SIG-M5 treated with dmso at 0.1 percent for 504 hours (cell line): ENCODE results near the gene CDKN1A.

Source experiments
- DNase-seq: peaks from one replicate; lab custom pipeline; 2025; ENCODE audit not compliant: unreplicated experiment; lab: John Stamatoyannopoulos, UW

The CDKN1A gene

DNA sequence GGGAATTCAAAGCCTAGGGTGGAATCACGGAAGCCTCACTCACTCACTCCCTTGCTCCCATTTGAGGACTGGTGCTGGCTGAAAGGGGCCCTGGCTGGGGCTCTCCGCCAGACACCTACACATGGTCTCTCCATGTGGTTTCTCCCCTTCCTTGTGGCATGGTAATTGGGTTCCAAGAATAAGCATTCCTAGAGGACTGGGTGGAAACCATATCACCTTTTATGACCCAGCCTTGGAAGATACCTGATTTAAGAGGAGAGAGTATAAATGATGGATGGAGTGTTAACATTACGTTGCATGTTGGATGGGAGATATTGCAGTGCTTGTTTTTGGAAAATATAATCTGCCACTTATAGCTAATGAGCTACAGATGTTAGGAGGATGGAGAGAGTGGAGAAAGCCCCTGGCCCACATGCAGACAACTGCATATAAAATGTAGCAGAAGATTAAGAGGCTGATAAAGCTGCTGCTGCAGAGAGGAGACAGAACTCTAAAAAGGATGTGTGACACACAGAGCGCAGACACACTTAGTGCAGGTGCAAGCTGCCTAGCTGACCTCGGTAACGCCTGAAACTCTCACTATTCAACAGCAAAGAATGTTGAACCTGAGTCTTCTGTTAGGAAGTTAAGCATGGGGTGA is 23.3 kb upstream of the CDKN1A start:
- DNase-seq, result no peak

DNA sequence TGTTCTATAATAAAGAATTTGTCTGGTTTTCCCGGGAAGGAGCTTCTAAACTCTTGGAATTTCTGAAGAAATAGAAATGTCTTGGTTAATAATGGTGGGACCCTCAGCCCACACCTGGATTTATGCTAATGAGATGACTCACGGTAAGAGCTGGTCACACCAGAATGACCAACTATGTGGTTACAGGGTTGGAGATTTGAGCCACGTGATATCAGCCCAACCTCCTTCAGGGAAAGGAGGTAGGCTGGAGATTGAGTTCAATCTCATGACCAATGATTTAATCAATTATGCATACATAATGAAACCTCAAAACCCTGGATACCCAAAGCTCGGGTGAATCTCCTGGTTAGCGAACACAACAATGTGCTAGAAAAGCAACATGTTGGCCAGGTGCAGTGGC is 22.1 kb upstream of the CDKN1A start:
- no peak for DNase-seq

DNA sequence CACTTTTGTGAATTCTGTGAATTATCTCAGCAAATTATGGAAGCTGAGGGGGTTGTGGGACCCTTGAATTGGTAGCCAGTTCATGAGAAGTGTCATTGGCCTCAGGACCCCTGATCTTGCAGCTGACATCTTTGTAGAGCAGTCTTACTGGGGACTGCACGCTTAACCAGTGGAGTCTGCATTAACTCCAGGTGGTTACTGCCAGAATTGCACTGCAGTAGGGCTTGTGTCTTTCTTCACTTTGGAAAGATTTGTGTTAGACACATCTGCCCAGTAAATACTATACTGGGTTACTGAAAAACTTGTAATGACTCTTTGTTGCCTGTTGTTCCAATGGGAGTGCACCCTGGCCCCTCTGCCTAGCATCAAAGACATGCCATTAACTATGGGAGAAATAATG is 21.2 kb upstream of the CDKN1A start:
- no peak for DNase-seq

DNA sequence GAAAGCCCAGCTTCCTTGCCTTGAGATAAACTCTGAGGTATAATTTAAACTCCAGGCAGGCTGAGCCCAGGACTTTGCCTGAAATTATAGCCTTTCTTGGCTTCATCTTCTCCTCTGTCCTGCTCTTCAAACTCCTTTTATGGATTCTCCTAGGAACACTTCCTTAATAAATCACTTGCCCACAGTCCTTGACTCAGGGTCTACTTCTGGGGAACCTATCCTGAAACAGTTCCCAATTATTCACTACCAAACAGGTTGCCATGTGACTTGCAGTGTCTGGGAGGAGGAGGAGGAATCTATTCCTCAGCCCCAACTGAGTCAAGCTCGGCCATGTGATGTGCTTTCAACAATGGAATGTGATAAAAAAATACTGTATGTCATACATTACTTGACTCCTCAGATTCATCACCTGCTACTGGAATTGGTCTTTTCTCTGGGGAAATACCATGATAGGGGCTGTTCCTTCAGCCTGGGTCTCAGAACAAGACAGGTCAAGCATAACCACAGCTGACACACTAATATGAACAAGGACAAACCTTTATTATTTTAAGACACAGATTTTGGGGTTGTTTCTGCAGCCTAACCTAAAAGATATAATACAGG is 20.5 kb upstream of the CDKN1A start:
- no peak for DNase-seq

DNA sequence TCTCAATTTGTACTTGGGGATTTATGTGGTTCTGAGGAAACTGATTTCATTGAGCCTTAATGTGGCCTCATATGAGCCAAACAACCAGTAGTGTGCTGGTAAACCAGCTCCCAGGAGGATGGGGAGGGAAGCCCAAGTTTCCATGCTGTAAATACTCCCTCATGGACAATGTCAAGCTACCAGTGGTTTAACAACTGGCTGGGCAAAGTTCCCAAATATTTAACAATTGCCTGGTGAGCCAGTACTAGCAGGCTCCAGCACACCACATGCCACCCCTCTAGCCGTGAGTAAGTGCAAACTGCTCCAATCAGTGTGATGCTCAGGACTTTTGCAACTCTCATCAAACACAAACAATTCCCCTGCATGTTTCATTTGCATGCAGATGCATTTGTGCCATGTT is 19.2 kb upstream of the CDKN1A start:
- no peak for DNase-seq

DNA sequence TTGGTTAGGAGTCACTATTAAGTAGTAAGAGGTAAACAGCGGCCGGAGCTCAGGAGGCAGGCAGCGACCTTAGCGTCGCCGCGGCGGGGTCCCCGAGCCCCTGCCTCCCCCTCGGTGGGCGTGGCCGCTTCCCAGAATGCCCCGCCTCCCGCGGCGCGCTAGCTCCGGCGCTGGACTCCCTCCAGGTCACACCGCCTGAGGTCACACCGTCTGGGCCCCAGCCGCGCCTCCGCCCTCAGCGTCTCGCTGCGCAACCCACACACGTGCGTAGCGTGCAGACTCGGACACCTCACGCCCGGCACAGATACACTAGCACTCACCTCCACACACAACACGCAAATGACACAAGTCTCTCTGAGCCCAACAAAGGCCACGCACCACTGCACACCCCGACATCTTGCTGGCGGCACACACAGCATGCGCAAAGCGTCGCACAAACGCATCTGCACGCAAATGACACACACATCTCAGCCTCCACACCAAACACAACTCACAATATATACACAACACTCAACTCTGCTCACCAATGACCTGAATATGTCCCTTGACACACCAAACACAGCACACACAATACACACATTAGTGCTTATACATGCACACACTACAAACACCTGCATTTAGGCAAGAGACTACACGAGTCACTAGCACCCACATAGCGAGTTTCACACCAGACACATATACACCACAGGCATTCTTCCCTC is 17.6 kb upstream of the CDKN1A start:
- DNase-seq, result no peak

DNA sequence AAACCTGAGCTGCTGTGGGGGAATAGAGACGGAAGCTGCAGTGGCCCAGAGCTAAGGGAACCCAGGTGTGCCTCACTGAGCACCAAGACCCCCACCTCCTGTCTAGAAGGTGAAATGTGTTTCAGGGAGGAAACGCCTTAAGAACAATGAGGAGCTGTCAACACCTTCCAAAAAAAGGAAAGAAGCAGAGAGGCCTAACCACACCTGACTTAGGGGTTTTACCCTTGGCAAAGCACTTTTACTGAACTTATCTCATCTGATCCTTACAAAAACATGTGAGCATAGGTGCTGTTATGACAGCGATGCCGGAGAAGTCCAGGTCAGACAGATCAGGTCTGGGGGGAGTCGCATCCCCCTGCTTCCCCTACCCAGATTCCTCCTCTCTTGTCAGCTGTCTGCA is 16.1 kb upstream of the CDKN1A start:
- DNase-seq, result no peak

DNA sequence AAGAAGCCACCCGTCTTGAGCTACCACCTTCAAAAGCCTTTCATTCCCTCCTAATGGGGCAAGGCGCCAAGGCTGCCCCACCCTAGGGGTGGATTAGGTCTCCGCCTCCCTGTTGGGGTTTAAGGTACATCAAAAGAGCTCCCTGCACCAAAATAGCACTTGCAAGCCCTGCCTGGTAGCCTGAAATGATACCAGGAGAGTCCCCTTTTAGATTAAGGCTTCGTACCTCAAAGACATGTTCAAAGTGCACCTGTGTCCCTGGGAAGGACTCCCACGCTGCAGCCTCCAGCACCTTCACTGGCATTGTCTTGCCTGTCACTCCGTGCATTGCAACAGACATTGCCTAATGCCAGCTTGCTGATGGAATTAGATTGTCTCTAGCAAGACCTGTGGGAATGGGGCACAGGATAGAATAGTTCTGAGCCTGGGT is 15.7 kb upstream of the CDKN1A start:
- no peak for DNase-seq

DNA sequence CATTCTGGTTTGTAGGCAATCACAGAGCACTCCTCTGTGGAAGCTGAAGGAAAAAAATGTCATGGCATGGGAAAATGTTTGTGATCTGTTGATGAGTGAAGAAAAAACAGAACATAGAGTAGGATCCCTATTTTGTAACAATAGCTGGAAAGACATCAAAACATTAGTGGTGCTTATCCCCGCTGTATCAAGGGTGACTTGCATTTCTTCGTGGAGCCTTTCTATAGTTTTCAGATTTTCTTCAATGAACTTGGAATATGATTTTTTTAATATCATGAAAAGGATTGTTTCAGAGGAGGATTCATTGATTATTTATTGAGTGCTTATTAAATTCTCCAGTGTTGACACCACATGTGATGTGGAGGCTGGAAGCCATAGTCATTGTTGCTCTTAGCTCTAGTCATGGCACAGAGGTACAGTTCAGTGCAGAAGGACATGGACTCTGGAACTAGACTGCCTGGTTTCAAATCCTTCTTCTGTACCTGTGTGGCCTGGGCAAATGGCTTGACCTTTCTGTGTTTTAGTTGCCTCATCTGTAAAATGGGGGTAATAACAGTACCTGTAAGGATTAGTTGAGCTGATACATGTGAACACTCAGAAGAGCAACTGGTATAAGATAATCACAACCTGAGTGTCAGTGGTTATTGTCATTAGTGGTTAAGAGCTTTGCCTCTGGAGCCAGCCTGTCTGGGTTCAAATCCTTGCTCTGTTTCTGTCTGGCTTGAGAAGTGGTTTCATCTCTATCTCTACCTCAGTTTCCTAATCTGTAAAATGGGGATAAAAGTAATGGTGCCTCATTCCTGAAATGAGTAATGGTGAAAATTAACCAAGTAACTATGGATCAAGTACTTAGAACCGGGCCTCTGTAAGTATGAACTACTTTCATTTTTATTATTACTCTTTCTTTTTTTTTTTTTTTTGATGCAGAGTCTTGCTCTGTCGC is 14.7 kb upstream of the CDKN1A start:
- no peak for DNase-seq

DNA sequence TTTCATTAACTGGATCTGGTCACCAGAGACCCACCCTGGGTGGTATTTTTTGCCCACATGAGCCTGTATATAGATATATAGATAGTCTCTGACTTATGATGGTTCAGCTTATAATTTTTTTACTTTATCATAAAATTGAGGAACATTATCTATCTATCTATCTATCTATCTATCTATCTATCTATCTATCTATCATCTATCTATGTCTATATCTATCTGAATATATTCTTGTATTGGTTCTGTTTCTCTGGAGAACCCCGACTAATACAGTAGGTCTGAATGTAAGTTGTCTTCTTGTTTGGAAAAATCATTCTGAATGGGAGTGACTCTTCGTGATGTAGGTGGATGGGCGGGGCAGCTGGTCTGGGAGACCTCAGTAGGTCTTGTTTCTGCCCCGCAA is 13.3 kb upstream of the CDKN1A start:
- no peak for DNase-seq

DNA sequence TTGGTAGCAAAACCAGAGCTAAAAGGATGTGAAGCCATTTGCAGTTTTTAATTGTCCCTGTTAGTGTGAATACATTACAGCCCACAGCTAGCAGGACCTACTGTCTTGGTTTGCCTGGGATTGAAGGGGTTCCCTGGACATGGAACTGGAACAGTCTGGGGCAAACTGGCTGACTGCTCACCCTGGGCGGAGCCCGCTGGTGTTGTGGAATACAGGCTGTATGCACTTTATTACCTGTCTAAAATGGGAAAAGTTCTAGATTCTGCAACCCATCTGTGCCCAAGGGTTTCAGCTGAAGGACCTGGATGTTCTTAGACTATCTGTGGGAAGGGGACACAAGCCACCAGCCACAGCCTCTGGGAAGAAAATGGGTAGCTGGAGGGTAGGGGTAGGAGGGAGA is 12.2 kb upstream of the CDKN1A start:
- no peak for DNase-seq

DNA sequence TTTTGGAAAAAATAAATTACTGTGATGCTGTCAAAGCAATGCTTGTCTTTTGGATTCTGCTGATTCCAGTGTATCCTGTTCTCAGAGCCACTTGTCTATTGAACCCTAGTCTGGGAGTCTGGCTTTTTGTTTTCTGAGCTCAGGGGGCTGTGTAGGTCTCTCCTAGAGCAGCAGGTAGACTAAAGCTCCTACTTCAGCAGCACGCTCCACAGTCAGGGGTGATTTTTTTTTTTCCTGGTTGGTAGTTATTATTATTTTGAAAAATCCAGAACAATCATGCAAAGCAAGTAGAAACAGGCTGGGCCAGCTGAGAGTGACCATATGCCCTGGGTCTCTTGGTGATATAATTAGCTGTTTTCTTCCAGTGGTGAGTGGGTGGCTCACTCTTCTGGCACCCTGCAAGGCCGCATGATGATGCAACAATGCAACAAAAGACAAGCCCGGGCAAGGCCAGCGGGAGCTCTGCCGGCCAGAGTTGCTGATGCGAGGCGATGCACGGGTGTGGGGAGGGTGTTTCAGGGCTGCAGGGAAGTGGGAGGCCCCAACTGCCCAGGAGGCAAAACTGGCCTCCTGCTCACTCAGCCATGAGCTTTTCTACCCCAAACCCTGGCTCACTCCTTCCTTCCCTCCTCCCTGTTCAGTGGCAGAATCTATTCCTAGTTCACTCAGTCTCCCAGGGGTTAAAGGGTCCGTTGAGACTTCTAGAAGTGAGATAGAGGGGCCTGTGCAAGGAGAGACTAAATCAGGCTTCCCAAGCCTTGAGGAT is 11.5 kb upstream of the CDKN1A start:
- peak; percentile 85 for DNase-seq

DNA sequence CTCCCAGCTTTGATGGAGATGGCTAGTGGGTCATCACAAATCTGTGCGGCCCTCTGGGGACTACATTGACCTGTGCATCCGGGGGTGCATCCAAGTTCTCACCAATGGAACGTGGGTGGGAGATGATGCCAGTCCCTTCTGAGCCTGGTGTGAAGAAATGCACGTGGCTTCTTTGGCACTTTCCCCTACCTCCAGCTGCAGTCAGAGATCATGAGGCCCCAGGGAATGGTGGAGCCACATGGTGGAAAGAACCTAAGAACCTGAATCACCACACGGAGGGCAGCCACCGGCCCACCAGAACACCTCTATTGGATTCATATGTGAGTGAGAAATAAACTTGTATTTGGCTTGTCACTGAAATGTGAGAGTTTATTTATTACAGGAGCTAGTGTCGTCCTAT is 9.9 kb upstream of the CDKN1A start:
- DNase-seq, result no peak

DNA sequence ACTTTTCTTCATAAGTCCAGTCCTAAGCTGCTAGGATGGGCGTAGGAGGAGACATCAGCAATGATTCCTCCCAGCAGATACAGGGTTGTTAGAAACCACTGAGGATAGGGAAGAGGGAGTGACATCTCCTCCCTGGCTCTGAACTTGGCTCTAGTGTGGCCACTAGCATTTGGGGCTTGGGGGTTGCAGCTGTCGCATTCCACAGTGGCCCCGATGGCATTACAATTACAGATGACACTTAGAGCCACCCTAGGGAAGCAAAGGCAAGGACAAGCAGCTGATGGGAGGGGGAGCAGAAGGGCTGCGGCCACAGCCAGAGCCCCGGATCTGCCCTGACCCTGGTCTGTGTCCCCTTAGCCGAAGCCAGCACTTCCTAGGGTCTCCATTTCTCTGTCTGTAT is 9.5 kb upstream of the CDKN1A start:
- DNase-seq, result no peak

DNA sequence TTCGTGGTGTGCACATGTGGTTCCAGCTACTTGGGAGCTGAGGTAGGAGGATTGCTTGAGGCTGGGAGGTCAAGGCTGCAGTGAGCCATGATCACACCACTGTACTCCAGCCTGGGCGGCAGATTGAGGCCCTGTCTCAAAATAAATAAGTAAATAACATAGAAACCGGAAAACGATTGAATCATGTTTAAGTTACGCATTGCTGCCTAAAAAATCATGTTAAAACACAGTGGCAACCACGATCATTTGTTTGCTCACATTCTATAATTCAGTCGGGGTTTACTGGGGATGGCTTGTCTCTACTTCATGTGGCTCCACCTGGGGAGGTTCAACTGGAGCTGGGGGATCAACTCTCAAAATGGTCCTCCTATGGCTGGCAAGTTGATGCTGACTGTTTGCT is 8.2 kb upstream of the CDKN1A start:
- no peak for DNase-seq

DNA sequence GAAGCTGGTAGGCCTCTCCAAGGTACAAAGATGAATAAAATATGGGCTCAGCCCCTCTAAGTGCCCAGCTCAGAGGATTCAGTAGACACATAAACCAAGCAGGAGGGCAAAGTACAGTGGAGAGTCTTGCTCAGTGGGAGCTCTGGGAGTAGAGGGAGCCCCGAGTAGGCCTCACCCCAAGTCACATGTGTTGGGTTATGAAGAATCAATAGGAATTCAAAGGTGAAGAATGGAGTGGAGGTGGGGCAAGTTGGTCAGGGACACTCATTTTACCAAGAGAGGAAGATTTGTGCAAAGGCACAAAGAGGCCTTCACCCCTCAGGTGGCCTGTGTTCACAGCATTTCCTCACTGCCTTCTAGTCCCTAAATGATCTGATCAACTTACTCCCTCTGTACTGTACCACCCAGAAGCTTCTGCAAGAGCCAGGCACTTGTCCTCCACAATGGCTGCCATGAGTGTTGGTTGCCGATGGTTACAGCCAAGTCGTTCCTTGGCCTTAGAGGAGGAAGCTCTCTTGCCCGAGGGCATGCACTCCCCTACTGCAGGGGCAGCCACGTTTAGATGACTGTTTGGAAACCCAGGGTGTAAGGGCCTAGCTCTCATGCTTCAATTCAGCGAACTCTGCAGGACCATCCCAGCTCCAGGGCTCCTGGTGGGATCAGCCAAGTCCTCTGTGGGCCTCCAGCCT is 6.7 kb upstream of the CDKN1A start:
- no peak for DNase-seq

DNA sequence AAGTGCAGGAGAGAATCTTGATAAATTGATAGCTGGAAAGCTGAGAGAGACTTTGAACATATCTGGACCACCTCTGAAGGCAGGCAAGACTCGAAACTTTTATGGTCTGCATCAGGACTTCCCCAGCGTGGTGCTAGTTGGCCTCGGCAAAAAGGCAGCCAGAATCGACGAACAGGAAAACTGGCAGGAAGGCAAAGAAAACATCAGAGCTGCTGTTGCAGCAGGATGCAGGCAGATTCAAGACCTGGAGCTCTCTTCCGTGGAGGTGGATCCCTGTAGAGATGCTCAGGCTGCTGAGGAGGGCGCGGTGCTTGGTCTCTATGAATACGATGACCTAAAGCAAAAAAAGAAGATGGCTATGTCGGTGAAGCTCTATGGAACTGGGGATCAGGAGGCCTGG is 4.6 kb upstream of the CDKN1A start:
- no peak for DNase-seq

DNA sequence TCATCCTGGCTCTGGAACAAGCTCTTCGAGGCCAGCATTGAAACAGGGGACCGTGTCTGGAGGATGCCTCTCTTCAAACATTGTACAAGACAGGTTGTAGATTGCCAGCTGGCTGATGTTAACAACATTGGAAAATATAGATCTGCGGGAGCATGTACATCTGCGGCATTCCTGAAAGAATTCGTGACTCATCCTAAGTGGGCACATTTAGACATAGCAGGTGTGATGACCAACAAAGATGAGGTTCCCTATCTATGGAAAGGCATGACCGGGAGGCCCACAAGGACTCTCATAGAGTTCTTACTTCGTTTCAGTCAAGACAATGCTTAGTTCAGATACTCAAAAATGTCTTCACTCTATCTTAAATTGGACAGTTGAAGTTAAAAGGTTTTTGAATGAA is 3.6 kb upstream of the CDKN1A start:
- no peak for DNase-seq

DNA sequence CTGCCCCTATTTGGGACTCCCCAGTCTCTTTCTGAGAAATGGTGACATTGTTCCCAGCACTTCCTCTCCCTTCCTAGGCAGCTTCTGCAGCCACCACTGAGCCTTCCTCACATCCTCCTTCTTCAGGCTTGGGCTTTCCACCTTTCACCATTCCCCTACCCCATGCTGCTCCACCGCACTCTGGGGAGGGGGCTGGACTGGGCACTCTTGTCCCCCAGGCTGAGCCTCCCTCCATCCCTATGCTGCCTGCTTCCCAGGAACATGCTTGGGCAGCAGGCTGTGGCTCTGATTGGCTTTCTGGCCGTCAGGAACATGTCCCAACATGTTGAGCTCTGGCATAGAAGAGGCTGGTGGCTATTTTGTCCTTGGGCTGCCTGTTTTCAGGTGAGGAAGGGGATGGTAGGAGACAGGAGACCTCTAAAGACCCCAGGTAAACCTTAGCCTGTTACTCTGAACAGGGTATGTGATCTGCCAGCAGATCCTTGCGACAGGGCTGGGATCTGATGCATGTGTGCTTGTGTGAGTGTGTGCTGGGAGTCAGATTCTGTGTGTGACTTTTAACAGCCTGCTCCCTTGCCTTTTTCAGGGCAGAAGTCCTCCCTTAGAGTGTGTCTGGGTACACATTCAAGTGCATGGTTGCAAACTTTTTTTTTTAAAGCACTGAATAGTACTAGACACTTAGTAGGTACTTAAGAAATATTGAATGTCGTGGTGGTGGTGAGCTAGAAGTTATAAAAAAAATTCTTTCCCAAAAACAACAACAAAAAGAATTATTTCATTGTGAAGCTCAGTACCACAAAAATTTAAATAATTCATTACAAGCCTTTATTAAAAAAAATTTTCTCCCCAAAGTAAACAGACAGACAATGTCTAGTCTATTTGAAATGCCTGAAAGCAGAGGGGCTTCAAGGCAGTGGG is 2.1 kb upstream of the CDKN1A start:
- DNase-seq, result peak; percentile 24
